HepG2 (cell line): ENCODE data around the gene HIPK2. TPM values are rescaled to one million over a fixed set of nuclear protein-coding genes. Genes with fewer than 3 reads are reported as not detected.

ENCODE experiments used
- ATAC-seq: fragments of 200-7000 bp; cut with Tn5 transposase; 3 replicates; pipeline ENCODE4 v1.9.1; 2020; ENCODE audit warnings: mild to moderate bottlenecking, moderate library complexity
- BruUV-seq: library from RNA; stranded (reverse); fragments of 400-500 nt; replicated peaks from 2 replicates; lab custom pipeline; 2021; lab: Mats Ljungman, UMichigan
- CTCF ChIA-PET: fragments of 300-600 bp; formaldehyde crosslinking; extraction: SDS; loops from one replicate; lab custom pipeline; 2021; ENCODE audit warnings: low total read pairs, inconsistent platforms, low intra/inter-chr PET ratio; lab: Yijun Ruan, JAX
- POLR2A ChIA-PET: fragments of 350-600 bp; sonication (Branson Sonifier 250); formaldehyde crosslinking; loops from one replicate; lab custom pipeline; 2020; ENCODE audit warnings: antibody characterized with exemption, inconsistent platforms; lab: Yijun Ruan, JAX
- DNase-seq: peaks from one replicate; pipeline ENCODE4 v3.0.0-alpha.2; 2015; ENCODE audit warnings: low spot score
- FAIRE-seq: peaks from 3 replicates; lab custom pipeline; 2011; peaks lifted over from hg19 to GRCh38; lab: Jason Lieb, UNC
- H2AFZ ChIP-seq: one replicate; pipeline ENCODE4 v1.6.1; 2011; ENCODE audit warnings: low read length, inconsistent platforms
- H3K27ac ChIP-seq: fragments of 300-600 bp; 3 replicates; pipeline ENCODE4 v1.8.0; 2011; ENCODE audit warnings: mixed run types, mild to moderate bottlenecking, mixed read lengths, low read length, inconsistent platforms; ENCODE audit not compliant: insufficient read depth; ENCODE audit errors: extremely low read length
- H3K27me3 ChIP-seq, 2 experiments: fragments of 200-600 bp in 1 of 2; 2 replicates in 1 of 2; 3 replicates in 1 of 2; pipeline versions ENCODE4 v1.6.0 to v1.8.0; 2011; ENCODE audit warnings: low read length in 2 of 2, mild to moderate bottlenecking in 2 of 2, moderate library complexity in 2 of 2, inconsistent platforms in 1 of 2; ENCODE audit not compliant: insufficient read depth in 2 of 2, control insufficient read depth in 1 of 2
- H3K36me3 ChIP-seq, 2 experiments: fragments of 200-600 bp in 1 of 2; replicated peaks in 1 of 2; 2 replicates in 1 of 2; 3 replicates in 1 of 2; pipeline versions ENCODE4 v1.5.1 to v1.8.0; 2011; ENCODE audit warnings: low read length in 2 of 2, inconsistent platforms in 1 of 2; ENCODE audit not compliant: insufficient read depth in 2 of 2, control insufficient read depth in 1 of 2
- H3K4me1 ChIP-seq: 2 replicates; pipeline ENCODE4 v1.5.1; 2012; ENCODE audit warnings: low read length, inconsistent platforms; ENCODE audit not compliant: insufficient read depth
- H3K4me2 ChIP-seq: 2 replicates; pipeline ENCODE4 v1.6.0; 2011; ENCODE audit warnings: low read depth, low read length, inconsistent platforms
- H3K4me3 ChIP-seq, 3 experiments: fragments of 200-600 bp in 1 of 3; sonication (generic), shearing (Covaris generic) in 1 of 3; replicated peaks in 1 of 3; 2 replicates each; pipeline ENCODE4 v1.5.1; 2011 to 2016; ENCODE audit warnings: low read length in 3 of 3, inconsistent platforms in 2 of 3, low read depth in 2 of 3, mild to moderate bottlenecking in 2 of 3, control low read depth in 1 of 3, mixed read lengths in 1 of 3; ENCODE audit not compliant: insufficient read depth in 1 of 3
- H3K79me2 ChIP-seq: one replicate; pipeline ENCODE4 v1.6.1; 2011; ENCODE audit warnings: low read length, inconsistent platforms; ENCODE audit not compliant: insufficient read depth
- H3K9ac ChIP-seq: 2 replicates; pipeline ENCODE4 v1.6.0; 2011; ENCODE audit warnings: mild to moderate bottlenecking, low read depth, low read length, inconsistent platforms; ENCODE audit not compliant: insufficient read depth
- H3K9me3 ChIP-seq: 2 replicates; pipeline ENCODE4 v1.5.1; 2012; ENCODE audit warnings: mild to moderate bottlenecking, low read length
- H4K20me1 ChIP-seq: 2 replicates; pipeline ENCODE4 v1.6.0; 2011; ENCODE audit warnings: inconsistent platforms, mild to moderate bottlenecking, low read length, moderate library complexity; ENCODE audit not compliant: insufficient read depth
- CEBPB ChIP-seq: IDR thresholded peaks from 2 replicates; pipeline ENCODE4 v1.6.1; 2011; ENCODE audit warnings: low read depth, low read length, improper control_type of control experiment, borderline replicate concordance
- CENPX ChIP-seq: sonication (generic); formaldehyde crosslinking; IDR thresholded peaks from 2 replicates; pipeline ENCODE4 v1.9.0; 2021; ENCODE audit warnings: mild to moderate bottlenecking, missing genetic modification reagents, moderate library complexity
- DMAP1 ChIP-seq: IDR thresholded peaks from 2 replicates; pipeline ENCODE4 v1.6.1; 2016
- DNMT1 ChIP-seq: sonication (generic); formaldehyde crosslinking; IDR thresholded peaks from 2 replicates; pipeline ENCODE4 v1.5.1; 2020; ENCODE audit warnings: mild to moderate bottlenecking, missing genetic modification reagents
- ETV6 ChIP-seq: sonication (generic); formaldehyde crosslinking; conservative IDR thresholded peaks from 2 replicates; pipeline ENCODE4 v1.4.0; 2020; ENCODE audit warnings: missing genetic modification reagents
- GTF2F1 ChIP-seq: fragments of 150-350 bp; IDR thresholded peaks from 2 replicates; pipeline ENCODE4 v1.6.1; 2014; ENCODE audit warnings: low read length
- IRF2 ChIP-seq: IDR thresholded peaks from 2 replicates; pipeline ENCODE4 v1.6.1; 2018; ENCODE audit warnings: missing genetic modification reagents, missing compliant biosample characterization
- NR1H2 ChIP-seq: sonication (generic); formaldehyde crosslinking; IDR thresholded peaks from 2 replicates; pipeline ENCODE4 v1.8.1; 2022; ENCODE audit warnings: low read depth, missing genetic modification reagents, borderline replicate concordance
- SIX4 ChIP-seq: sonication (generic); formaldehyde crosslinking; IDR thresholded peaks from 2 replicates; pipeline ENCODE4 v1.4.0; 2020; ENCODE audit warnings: missing genetic modification reagents
- SMYD3 ChIP-seq: sonication (generic); formaldehyde crosslinking; IDR thresholded peaks from 2 replicates; pipeline ENCODE4 v1.8.1; 2023; ENCODE audit warnings: mild to moderate bottlenecking, missing genetic modification reagents
- STAG1 ChIP-seq: sonication (generic); formaldehyde crosslinking; IDR thresholded peaks from 2 replicates; pipeline ENCODE4 v1.4.0; 2020; ENCODE audit warnings: missing genetic modification reagents
- ZNF12 ChIP-seq: sonication (generic); formaldehyde crosslinking; IDR thresholded peaks from 2 replicates; pipeline ENCODE4 v1.5.0; 2020; ENCODE audit warnings: missing genetic modification reagents
- ZNF30 ChIP-seq: sonication (generic); formaldehyde crosslinking; IDR thresholded peaks from 2 replicates; pipeline ENCODE4 v1.5.0; 2020; ENCODE audit warnings: mild to moderate bottlenecking, missing genetic modification reagents
- ZNF333 ChIP-seq: sonication (generic); formaldehyde crosslinking; IDR thresholded peaks from 2 replicates; pipeline ENCODE4 v1.4.0; 2020; ENCODE audit warnings: mild to moderate bottlenecking, missing genetic modification reagents, borderline replicate concordance
- ZNF430 ChIP-seq: sonication (generic); formaldehyde crosslinking; IDR thresholded peaks from 2 replicates; pipeline ENCODE4 v1.9.0; 2021; ENCODE audit warnings: mild to moderate bottlenecking, missing genetic modification reagents
- ZNF761 ChIP-seq: sonication (generic); formaldehyde crosslinking; conservative IDR thresholded peaks from 2 replicates; pipeline ENCODE4 v1.4.0; 2020; ENCODE audit warnings: mild to moderate bottlenecking, missing genetic modification reagents
- ZNF850 ChIP-seq: sonication (generic); formaldehyde crosslinking; conservative IDR thresholded peaks from 2 replicates; pipeline ENCODE4 v1.9.0; 2021; ENCODE audit warnings: mild to moderate bottlenecking, missing genetic modification reagents
- WGBS: methylation state at CpG from one replicate; pipeline ENCODE4 v1.1.6; 2017; ENCODE audit warnings: low lambda C conversion rate; 5-methylcytosine and 5-hydroxymethylcytosine counted together
- in situ Hi-C: cut with HindIII; loops from 2 replicates; pipeline ENCODE4 v1.10.0; 2017; ENCODE audit warnings: low pct_unique_long_range_greater_than_20kb; ENCODE audit not compliant: extremely low pct_ligation_motif_present
- intact Hi-C: fragments of 100-400 bp; cut with micrococcal nuclease; formaldehyde crosslinking; loops from one replicate; pipeline ENCODE4 v1.10.0; 2022; ENCODE audit not compliant: unreplicated experiment
- polyA plus RNA-seq, 8 experiments: library from polyadenylated mRNA; depleted of rRNA in 3 of 8; stranded (reverse) in 7 of 8; unstranded in 1 of 8; fragments of >200 nt; fragmentation: Illumina TruSeq in 4 of 8; extraction: Trizol in 4 of 8; gene quantifications; 2 replicates each; pipeline versions ENCODE4 v1.2.1 to v1.2.3, GENCODE V29; 2011 to 2016; ENCODE audit warnings: low read depth in 4 of 8, missing spikeins in 1 of 8, mixed read lengths in 1 of 8; ENCODE audit not compliant: insufficient read depth in 1 of 8
- total RNA-seq, 5 experiments: library from RNA; depleted of rRNA; stranded (reverse); fragments of >200 nt; fragmentation: Illumina TruSeq; extraction: Trizol; gene quantifications; 2 replicates each; pipeline ENCODE4 v1.2.3, GENCODE V29; 2016; ENCODE audit warnings: low read depth in 1 of 5
- TF ChIP-seq, protein P1 (sequence below): sonication (generic); formaldehyde crosslinking; IDR thresholded peaks from 2 replicates; pipeline ENCODE4 v1.8.0; 2022; ENCODE audit warnings: low read depth, missing genetic modification reagents

The HIPK2 gene
- total and polyA plus RNA-seq, 2 of the 13 experiments (the other 11 are each of a cell fraction or from before 2014, with no cell fraction given): 14.4 to 20.2 TPM

DNA sequence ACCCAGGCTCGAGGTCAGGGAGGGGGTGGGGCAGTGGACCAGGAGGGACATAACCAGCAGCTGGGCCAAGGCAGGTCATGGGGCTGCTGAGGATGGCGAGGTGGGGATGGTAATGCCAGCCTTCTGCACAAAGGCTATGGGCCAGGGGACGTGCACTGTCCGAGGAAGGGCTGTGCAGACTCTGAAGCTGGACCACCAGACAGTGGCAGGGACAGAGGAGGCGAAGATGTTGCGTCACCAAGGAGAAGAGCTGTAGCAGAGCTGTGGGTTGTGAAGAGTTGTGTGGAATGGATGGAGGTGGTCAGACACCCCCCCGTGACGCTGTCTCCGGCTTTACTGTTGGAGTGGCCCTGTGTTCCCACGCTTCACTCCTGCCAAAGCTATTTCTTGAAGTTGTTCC is 252.6 kb downstream of the HIPK2 start:
- intact Hi-C loops (no loop called here), in situ Hi-C loops (no loop called here)
- H2AFZ ChIP-seq: no peak overlapping the region
- ChIA-PET POLR2A (no interaction called here), CTCF (no interaction called here)
- no peak overlapping the region for H3K27ac ChIP-seq
- H3K4me3 ChIP-seq: no peak overlapping the region
- BruUV-seq: no TSS peak
- H4K20me1 ChIP-seq: no peaks in the 10 kb centered on the region; the same call in 1 of the 2 replicates
- no peaks in the 10 kb centered on the region for H3K9me3 ChIP-seq
- no peak overlapping the region for H3K4me2 ChIP-seq
- peak; percentile 51; the same call in 1 of the 2 replicates for TF ChIP-seq CEBPB
- no peak for TF ChIP-seq GTF2F1
- peak; percentile 22; the same call in 2 of the 3 replicates for ATAC-seq
- FAIRE-seq: no peak
- H3K36me3 ChIP-seq: no peaks in the 10 kb centered on the region
- WGBS: 71% methylated on average over 10 of the region's 10 CpGs
- H3K9ac ChIP-seq: no peak overlapping the region
- no peaks in the 10 kb centered on the region for H3K79me2 ChIP-seq
- H3K4me1 ChIP-seq: peaks cover 5% of the 10 kb centered on the region; the same call in 1 of the 2 replicates
- H3K27me3 ChIP-seq: peaks cover 0 to 51% of the 10 kb centered on the region in 2 experiments; a peak in 4 of 5 replicates
- DNase-seq: no peak

- Histone ChIP-seq H3K27ac (no peak overlapping the region), H3K9ac (no peak overlapping the region), H3K9me3 (no peaks in the 10 kb centered on the region), H3K4me3 (peak overlapping the region in 1 of 3 experiments; percentile 23; a peak in 1 of 6 replicates), H3K4me1 (peaks cover 5% of the 10 kb centered on the region; the same call in 1 of the 2 replicates), H3K4me2 (no peak overlapping the region), H4K20me1 (no peaks in the 10 kb centered on the region; the same call in 1 of the 2 replicates), H2AFZ (no peak overlapping the region), H3K36me3 (no peaks in the 10 kb centered on the region), H3K79me2 (no peaks in the 10 kb centered on the region), H3K27me3 (peaks cover 0 to 51% of the 10 kb centered on the region in 2 experiments; a peak in 4 of 5 replicates)
- CTCF ChIA-PET: no interaction called here
- ATAC-seq (no peak; the same call in 2 of the 3 replicates), DNase-seq (no peak), FAIRE-seq (no peak)
- WGBS: 27% methylated on average over 19 of the region's 70 CpGs
- BruUV-seq: no TSS peak
- in situ Hi-C loops (no loop called here), intact Hi-C loops (no loop called here)
- POLR2A ChIA-PET: no interaction called here
- TF ChIP-seq, protein P1, sequence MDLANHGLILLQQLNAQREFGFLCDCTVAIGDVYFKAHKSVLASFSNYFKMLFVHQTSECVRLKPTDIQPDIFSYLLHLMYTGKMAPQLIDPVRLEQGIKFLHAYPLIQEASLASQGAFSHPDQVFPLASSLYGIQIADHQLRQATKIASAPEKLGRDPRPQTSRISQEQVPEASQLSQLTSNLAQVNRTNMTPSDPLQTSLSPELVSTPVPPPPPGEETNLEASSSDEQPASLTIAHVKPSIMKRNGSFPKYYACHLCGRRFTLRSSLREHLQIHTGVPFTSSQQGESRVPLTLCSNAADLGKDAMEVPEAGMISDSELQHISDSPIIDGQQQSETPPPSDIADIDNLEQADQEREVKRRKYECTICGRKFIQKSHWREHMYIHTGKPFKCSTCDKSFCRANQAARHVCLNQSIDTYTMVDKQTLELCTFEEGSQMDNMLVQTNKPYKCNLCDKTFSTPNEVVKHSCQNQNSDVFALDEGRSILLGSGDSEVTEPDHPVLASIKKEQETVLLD (CRISPR knock-in tag): no peak
- TF ChIP-seq SIX4 (CRISPR knock-in tag) (no peak), ETV6 (no peak), SMYD3 (CRISPR knock-in tag) (no peak), DMAP1 (no peak), ZNF12 (no peak), NR1H2 (CRISPR knock-in tag) (no peak), STAG1 (CRISPR knock-in tag) (no peak), ZNF333 (no peak), IRF2 (CRISPR knock-in tag) (no peak), ZNF30 (CRISPR knock-in tag) (no peak), ZNF430 (CRISPR knock-in tag) (no peak), ZNF850 (no peak), DNMT1 (CRISPR knock-in tag) (no peak), ZNF761 (CRISPR knock-in tag) (no peak), CENPX (no peak)
Measured at GRCh38 chr7:139523968-139524815, 253.6 kb downstream of the HIPK2 start.
